Measurements from ENCODE around the gene TGFBR3L.

TGFBR3L gene

GRCh38 chr19:7911508-7912143, 3.0 kb upstream of the TGFBR3L start:
- no peaks in the 10 kb centered on the region for H3K9me3 ChIP-seq
- TF ChIP-seq, protein P1, sequence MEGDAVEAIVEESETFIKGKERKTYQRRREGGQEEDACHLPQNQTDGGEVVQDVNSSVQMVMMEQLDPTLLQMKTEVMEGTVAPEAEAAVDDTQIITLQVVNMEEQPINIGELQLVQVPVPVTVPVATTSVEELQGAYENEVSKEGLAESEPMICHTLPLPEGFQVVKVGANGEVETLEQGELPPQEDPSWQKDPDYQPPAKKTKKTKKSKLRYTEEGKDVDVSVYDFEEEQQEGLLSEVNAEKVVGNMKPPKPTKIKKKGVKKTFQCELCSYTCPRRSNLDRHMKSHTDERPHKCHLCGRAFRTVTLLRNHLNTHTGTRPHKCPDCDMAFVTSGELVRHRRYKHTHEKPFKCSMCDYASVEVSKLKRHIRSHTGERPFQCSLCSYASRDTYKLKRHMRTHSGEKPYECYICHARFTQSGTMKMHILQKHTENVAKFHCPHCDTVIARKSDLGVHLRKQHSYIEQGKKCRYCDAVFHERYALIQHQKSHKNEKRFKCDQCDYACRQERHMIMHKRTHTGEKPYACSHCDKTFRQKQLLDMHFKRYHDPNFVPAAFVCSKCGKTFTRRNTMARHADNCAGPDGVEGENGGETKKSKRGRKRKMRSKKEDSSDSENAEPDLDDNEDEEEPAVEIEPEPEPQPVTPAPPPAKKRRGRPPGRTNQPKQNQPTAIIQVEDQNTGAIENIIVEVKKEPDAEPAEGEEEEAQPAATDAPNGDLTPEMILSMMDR (IDR thresholded peaks at IDR 0.05), result no peak
- intact Hi-C loops (cut with DNase I; ENCODE audit: low total_unique reads), result no loop called here
- H3K36me3 ChIP-seq, result peaks cover 41 to 57% (median 54%) of the 10 kb centered on the region in 3 donors
- peaks cover 0 to 23% (median 16%) of the 10 kb centered on the region in 4 donors for H3K4me1 ChIP-seq
- DNase-seq, result no peak
- H3K4me3 ChIP-seq, result no peak overlapping the region
- H3K27me3 ChIP-seq, result peaks cover 0 to 43% of the 10 kb centered on the region in 2 donors
- H3K27ac ChIP-seq, result no peak overlapping the region

DNA sequence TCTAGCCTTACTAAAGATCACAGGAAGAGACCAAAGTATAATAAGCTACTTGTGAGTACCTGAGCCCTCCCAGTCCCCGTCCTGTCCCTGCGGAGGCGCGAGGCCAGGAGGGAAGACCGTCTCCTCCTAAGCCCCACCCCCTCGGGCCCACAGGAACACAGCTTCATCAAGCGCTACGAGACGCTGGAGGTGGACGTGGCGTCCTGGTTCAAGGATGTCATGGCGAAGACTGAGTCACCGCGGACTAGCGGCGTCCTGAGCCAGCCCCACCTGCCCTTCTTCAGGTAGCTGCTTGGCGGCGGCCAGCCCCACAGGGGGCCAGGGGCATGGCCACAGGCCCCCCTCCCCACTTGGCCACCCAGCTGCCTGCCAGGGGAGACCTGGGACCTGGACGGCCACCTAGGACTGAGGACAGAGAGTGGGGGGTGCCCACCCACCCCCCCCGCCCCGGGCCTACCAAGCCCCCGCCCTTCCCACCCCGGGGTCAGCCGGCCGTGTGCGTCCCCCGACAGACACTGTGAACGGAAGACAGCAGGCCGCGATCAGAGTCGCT, 2.4 kb upstream of the TGFBR3L start:
- H3K9me3 ChIP-seq, result no peaks in the 10 kb centered on the region
- H3K27ac ChIP-seq, result no peak overlapping the region
- H3K27me3 ChIP-seq, result peaks cover 0 to 49% of the 10 kb centered on the region in 2 donors
- intact Hi-C loops (cut with DNase I; ENCODE audit: low total_unique reads), result no loop called here
- H3K4me3 ChIP-seq, result no peak overlapping the region
- peaks cover 41 to 56% (median 53%) of the 10 kb centered on the region in 3 donors for H3K36me3 ChIP-seq
- peaks cover 0 to 28% (median 21%) of the 10 kb centered on the region in 4 donors for H3K4me1 ChIP-seq
- peak in 1 of 2 donors; percentile 16 for DNase-seq
- TF ChIP-seq, protein P1 (IDR thresholded peaks at IDR 0.05), result no peak

GRCh38 chr19:7912697-7913564, 1.7 kb upstream of the TGFBR3L start:
- Histone ChIP-seq H3K27me3 (peaks cover 0 to 56% of the 10 kb centered on the region in 2 donors), H3K4me1 (peaks cover 0 to 29% (median 24%) of the 10 kb centered on the region in 4 donors), H3K4me3 (no peak overlapping the region), H3K27ac (no peak overlapping the region), H3K36me3 (peaks cover 41 to 56% (median 47%) of the 10 kb centered on the region in 3 donors), H3K9me3 (no peaks in the 10 kb centered on the region)
- no peak for DNase-seq
- TF ChIP-seq, protein P1 (IDR thresholded peaks at IDR 0.05), result no peak
- intact Hi-C loops (cut with DNase I; ENCODE audit: low total_unique reads), result no loop called here

DNA sequence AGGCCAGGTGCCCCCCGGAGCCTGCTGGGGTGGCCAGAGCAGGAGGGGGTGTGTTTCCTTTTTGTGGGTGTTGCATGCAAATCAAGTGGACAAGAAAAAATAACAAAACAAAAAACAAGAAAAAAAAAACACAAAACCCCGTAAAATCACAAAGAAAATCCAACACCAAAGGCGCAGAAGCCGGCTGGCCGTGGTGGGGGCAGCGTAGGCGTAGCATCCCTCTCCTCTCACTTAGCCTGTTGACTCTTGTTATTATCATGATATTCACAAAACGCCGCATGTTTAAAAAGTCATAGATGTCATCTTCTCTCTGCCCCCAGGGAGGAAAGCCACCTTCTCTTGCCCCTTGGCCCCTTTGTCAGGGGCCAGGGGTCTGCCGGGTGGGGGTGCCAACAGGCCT, 978 bp upstream of the TGFBR3L start:
- no peak for DNase-seq
- intact Hi-C loops (cut with DNase I; ENCODE audit: low total_unique reads), result no loop called here
- TF ChIP-seq, protein P1 (IDR thresholded peaks at IDR 0.05), result no peak
- Histone ChIP-seq H3K36me3 (peaks cover 41 to 51% (median 46%) of the 10 kb centered on the region in 3 donors), H3K9me3 (no peaks in the 10 kb centered on the region), H3K4me1 (peaks cover 0 to 31% (median 27%) of the 10 kb centered on the region in 4 donors), H3K27me3 (peaks cover 0 to 63% of the 10 kb centered on the region in 2 donors), H3K27ac (no peak overlapping the region), H3K4me3 (no peak overlapping the region)

- H3K9me3 ChIP-seq, result no peaks in the 10 kb centered on the region
- TF ChIP-seq, protein P1 (IDR thresholded peaks at IDR 0.05), result no peak
- no peak overlapping the region for H3K4me3 ChIP-seq
- H3K36me3 ChIP-seq, result peaks cover 37 to 46% (median 42%) of the 10 kb centered on the region in 3 donors
- H3K4me1 ChIP-seq, result peaks cover 0 to 35% (median 31%) of the 10 kb centered on the region in 4 donors
- peaks cover 0 to 68% of the 10 kb centered on the region in 2 donors for H3K27me3 ChIP-seq
- no peak for DNase-seq
- intact Hi-C loops (cut with DNase I; ENCODE audit: low total_unique reads), result no loop called here
- no peak overlapping the region for H3K27ac ChIP-seq
Observed at GRCh38 chr19:7914099-7914498, 531 bp upstream of the TGFBR3L start.

All from tibial artery (tissue), 4 donors.